HEK293 (cell line): ENCODE results near the gene GPR162.

Experiments used
- ZBTB7A ChIP-seq: fragments of 450-650 bp; formaldehyde crosslinking; IDR thresholded peaks from 2 replicates; pipeline ENCODE4 v1.5.1; 2016; ENCODE audit warnings: low read depth, missing biosample characterization, missing genetic modification characterization
- ZSCAN30 ChIP-seq: fragments of 450-650 bp; IDR thresholded peaks from 2 replicates; pipeline ENCODE4 v1.5.1; 2018; ENCODE audit warnings: missing biosample characterization, mild to moderate bottlenecking, missing genetic modification characterization, moderate library complexity
- TF ChIP-seq, protein P1 (sequence below): fragments of 450-650 bp; formaldehyde crosslinking; IDR thresholded peaks from 2 replicates; pipeline ENCODE4 v1.5.1; 2016; ENCODE audit warnings: missing biosample characterization, missing genetic modification characterization
- TF ChIP-seq, protein P2 (sequence below): fragments of 450-650 bp; formaldehyde crosslinking; IDR thresholded peaks from 2 replicates; pipeline ENCODE4 v1.5.1; 2016; ENCODE audit warnings: missing biosample characterization, missing genetic modification characterization

DNA sequence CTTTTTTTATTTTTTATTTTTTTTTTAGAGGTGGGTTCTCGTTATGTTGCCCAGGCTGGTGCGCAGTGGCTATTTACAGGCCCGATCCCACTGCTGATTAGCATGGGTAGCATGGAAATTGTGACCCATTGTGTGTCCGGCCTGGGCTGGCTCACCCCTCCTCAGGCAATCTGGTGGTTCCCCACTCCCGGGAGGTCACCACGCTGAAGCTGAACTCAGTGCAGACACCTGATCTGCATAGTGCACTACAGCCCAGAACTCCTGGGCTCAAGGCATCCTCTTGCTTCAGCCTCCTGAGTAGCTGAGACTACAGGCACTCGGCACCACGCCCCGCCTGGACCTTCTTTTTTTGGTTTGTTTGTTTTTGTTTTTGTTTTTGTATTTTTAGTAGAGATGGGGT, 37.8 kb upstream of the GPR162 start:
- TF ChIP-seq, protein P1, sequence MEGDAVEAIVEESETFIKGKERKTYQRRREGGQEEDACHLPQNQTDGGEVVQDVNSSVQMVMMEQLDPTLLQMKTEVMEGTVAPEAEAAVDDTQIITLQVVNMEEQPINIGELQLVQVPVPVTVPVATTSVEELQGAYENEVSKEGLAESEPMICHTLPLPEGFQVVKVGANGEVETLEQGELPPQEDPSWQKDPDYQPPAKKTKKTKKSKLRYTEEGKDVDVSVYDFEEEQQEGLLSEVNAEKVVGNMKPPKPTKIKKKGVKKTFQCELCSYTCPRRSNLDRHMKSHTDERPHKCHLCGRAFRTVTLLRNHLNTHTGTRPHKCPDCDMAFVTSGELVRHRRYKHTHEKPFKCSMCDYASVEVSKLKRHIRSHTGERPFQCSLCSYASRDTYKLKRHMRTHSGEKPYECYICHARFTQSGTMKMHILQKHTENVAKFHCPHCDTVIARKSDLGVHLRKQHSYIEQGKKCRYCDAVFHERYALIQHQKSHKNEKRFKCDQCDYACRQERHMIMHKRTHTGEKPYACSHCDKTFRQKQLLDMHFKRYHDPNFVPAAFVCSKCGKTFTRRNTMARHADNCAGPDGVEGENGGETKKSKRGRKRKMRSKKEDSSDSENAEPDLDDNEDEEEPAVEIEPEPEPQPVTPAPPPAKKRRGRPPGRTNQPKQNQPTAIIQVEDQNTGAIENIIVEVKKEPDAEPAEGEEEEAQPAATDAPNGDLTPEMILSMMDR (tag by site-specific recombination): no peak
- TF ChIP-seq, protein P2, sequence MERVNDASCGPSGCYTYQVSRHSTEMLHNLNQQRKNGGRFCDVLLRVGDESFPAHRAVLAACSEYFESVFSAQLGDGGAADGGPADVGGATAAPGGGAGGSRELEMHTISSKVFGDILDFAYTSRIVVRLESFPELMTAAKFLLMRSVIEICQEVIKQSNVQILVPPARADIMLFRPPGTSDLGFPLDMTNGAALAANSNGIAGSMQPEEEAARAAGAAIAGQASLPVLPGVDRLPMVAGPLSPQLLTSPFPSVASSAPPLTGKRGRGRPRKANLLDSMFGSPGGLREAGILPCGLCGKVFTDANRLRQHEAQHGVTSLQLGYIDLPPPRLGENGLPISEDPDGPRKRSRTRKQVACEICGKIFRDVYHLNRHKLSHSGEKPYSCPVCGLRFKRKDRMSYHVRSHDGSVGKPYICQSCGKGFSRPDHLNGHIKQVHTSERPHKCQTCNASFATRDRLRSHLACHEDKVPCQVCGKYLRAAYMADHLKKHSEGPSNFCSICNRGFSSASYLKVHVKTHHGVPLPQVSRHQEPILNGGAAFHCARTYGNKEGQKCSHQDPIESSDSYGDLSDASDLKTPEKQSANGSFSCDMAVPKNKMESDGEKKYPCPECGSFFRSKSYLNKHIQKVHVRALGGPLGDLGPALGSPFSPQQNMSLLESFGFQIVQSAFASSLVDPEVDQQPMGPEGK (tag by site-specific recombination): no peak
- TF ChIP-seq ZSCAN30 (tag by site-specific recombination) (no peak), ZBTB7A (tag by site-specific recombination) (no peak)
